HepG2 (cell line): Measurements from ENCODE around the gene POMP. TPM values are rescaled to one million over a fixed set of nuclear protein-coding genes. Genes with fewer than 3 reads are reported as not detected.

Source experiments
- ATAC-seq: fragments of 200-7000 bp; cut with Tn5 transposase; 3 replicates; pipeline ENCODE4 v1.9.1; 2020; ENCODE audit warnings: mild to moderate bottlenecking, moderate library complexity
- BruUV-seq: library from RNA; stranded (reverse); fragments of 400-500 nt; replicated peaks from 2 replicates; lab custom pipeline; 2021; lab: Mats Ljungman, UMichigan
- CTCF ChIA-PET: fragments of 300-600 bp; formaldehyde crosslinking; extraction: SDS; loops from one replicate; lab custom pipeline; 2021; ENCODE audit warnings: low total read pairs, inconsistent platforms, low intra/inter-chr PET ratio; lab: Yijun Ruan, JAX
- POLR2A ChIA-PET: fragments of 350-600 bp; sonication (Branson Sonifier 250); formaldehyde crosslinking; loops from one replicate; lab custom pipeline; 2020; ENCODE audit warnings: antibody characterized with exemption, inconsistent platforms; lab: Yijun Ruan, JAX
- DNase-seq: peaks from one replicate; pipeline ENCODE4 v3.0.0-alpha.2; 2015; ENCODE audit warnings: low spot score
- FAIRE-seq: peaks from 3 replicates; lab custom pipeline; 2011; peaks lifted over from hg19 to GRCh38; lab: Jason Lieb, UNC
- H2AFZ ChIP-seq: one replicate; pipeline ENCODE4 v1.6.1; 2011; ENCODE audit warnings: low read length, inconsistent platforms
- H3K27ac ChIP-seq: fragments of 300-600 bp; 3 replicates; pipeline ENCODE4 v1.8.0; 2011; ENCODE audit warnings: mixed run types, mild to moderate bottlenecking, mixed read lengths, low read length, inconsistent platforms; ENCODE audit not compliant: insufficient read depth; ENCODE audit errors: extremely low read length
- H3K27me3 ChIP-seq, 2 experiments: fragments of 200-600 bp in 1 of 2; 2 replicates in 1 of 2; 3 replicates in 1 of 2; pipeline versions ENCODE4 v1.6.0 to v1.8.0; 2011; ENCODE audit warnings: low read length in 2 of 2, mild to moderate bottlenecking in 2 of 2, moderate library complexity in 2 of 2, inconsistent platforms in 1 of 2; ENCODE audit not compliant: insufficient read depth in 2 of 2, control insufficient read depth in 1 of 2
- H3K36me3 ChIP-seq, 2 experiments: fragments of 200-600 bp in 1 of 2; replicated peaks in 1 of 2; 2 replicates in 1 of 2; 3 replicates in 1 of 2; pipeline versions ENCODE4 v1.5.1 to v1.8.0; 2011; ENCODE audit warnings: low read length in 2 of 2, inconsistent platforms in 1 of 2; ENCODE audit not compliant: insufficient read depth in 2 of 2, control insufficient read depth in 1 of 2
- H3K4me1 ChIP-seq: 2 replicates; pipeline ENCODE4 v1.5.1; 2012; ENCODE audit warnings: low read length, inconsistent platforms; ENCODE audit not compliant: insufficient read depth
- H3K4me2 ChIP-seq: 2 replicates; pipeline ENCODE4 v1.6.0; 2011; ENCODE audit warnings: low read depth, low read length, inconsistent platforms
- H3K4me3 ChIP-seq, 3 experiments: fragments of 200-600 bp in 1 of 3; sonication (generic), shearing (Covaris generic) in 1 of 3; replicated peaks in 1 of 3; 2 replicates each; pipeline ENCODE4 v1.5.1; 2011 to 2016; ENCODE audit warnings: low read length in 3 of 3, inconsistent platforms in 2 of 3, low read depth in 2 of 3, mild to moderate bottlenecking in 2 of 3, control low read depth in 1 of 3, mixed read lengths in 1 of 3; ENCODE audit not compliant: insufficient read depth in 1 of 3
- H3K79me2 ChIP-seq: one replicate; pipeline ENCODE4 v1.6.1; 2011; ENCODE audit warnings: low read length, inconsistent platforms; ENCODE audit not compliant: insufficient read depth
- H3K9ac ChIP-seq: 2 replicates; pipeline ENCODE4 v1.6.0; 2011; ENCODE audit warnings: mild to moderate bottlenecking, low read depth, low read length, inconsistent platforms; ENCODE audit not compliant: insufficient read depth
- H3K9me3 ChIP-seq: 2 replicates; pipeline ENCODE4 v1.5.1; 2012; ENCODE audit warnings: mild to moderate bottlenecking, low read length
- H4K20me1 ChIP-seq: 2 replicates; pipeline ENCODE4 v1.6.0; 2011; ENCODE audit warnings: inconsistent platforms, mild to moderate bottlenecking, low read length, moderate library complexity; ENCODE audit not compliant: insufficient read depth
- AGO1 ChIP-seq: fragments of 200-400 bp; formaldehyde crosslinking; IDR thresholded peaks from 2 replicates; pipeline ENCODE4 v1.6.1; 2017; ENCODE audit warnings: mild to moderate bottlenecking, low read depth, low read length, moderate library complexity; ENCODE audit not compliant: poor library complexity, severe bottlenecking
- ATF4 ChIP-seq, 2 experiments: fragments of 450-650 bp in 1 of 2; sonication (generic) in 1 of 2; formaldehyde crosslinking; IDR thresholded peaks; 2 replicates each; pipeline versions ENCODE4 v1.5.0 to v1.8.0; 2020 to 2022; ENCODE audit warnings: mild to moderate bottlenecking in 1 of 2, missing genetic modification reagents in 1 of 2
- CSRNP2 ChIP-seq: sonication (generic); formaldehyde crosslinking; conservative IDR thresholded peaks from 2 replicates; pipeline ENCODE4 v1.8.0; 2022; ENCODE audit warnings: low read depth, missing genetic modification reagents
- FOXM1 ChIP-seq: sonication (generic); formaldehyde crosslinking; IDR thresholded peaks from 2 replicates; pipeline ENCODE4 v1.5.0; 2020; ENCODE audit warnings: missing genetic modification reagents
- NR1H2 ChIP-seq: sonication (generic); formaldehyde crosslinking; IDR thresholded peaks from 2 replicates; pipeline ENCODE4 v1.8.1; 2022; ENCODE audit warnings: low read depth, missing genetic modification reagents, borderline replicate concordance
- SNAPC5 ChIP-seq: sonication (generic); formaldehyde crosslinking; IDR thresholded peaks from 2 replicates; pipeline ENCODE4 v1.8.1; 2023; ENCODE audit warnings: mild to moderate bottlenecking, missing genetic modification reagents, borderline replicate concordance
- TRAFD1 ChIP-seq: sonication (generic); formaldehyde crosslinking; IDR thresholded peaks from 2 replicates; pipeline ENCODE4 v1.5.1; 2020; ENCODE audit warnings: missing genetic modification reagents, mild to moderate bottlenecking, borderline replicate concordance
- U2AF2 ChIP-seq: fragments of 200-400 bp; formaldehyde crosslinking; IDR thresholded peaks from 2 replicates; pipeline ENCODE4 v1.6.1; 2017; ENCODE audit warnings: low read depth, mild to moderate bottlenecking, low read length
- XBP1 ChIP-seq: sonication (generic); formaldehyde crosslinking; IDR thresholded peaks from 2 replicates; pipeline ENCODE4 v1.5.0; 2020; ENCODE audit warnings: missing genetic modification reagents
- ZFAT ChIP-seq: sonication (generic); formaldehyde crosslinking; conservative IDR thresholded peaks from 2 replicates; pipeline ENCODE4 v1.8.1; 2023; ENCODE audit warnings: missing genetic modification reagents, inconsistent platforms
- ZNF136 ChIP-seq: sonication (generic); formaldehyde crosslinking; IDR thresholded peaks from 2 replicates; pipeline ENCODE4 v1.8.1; 2022; ENCODE audit warnings: low read depth, mild to moderate bottlenecking, moderate library complexity, missing genetic modification reagents
- ZNF138 ChIP-seq: sonication (generic); formaldehyde crosslinking; IDR thresholded peaks from 2 replicates; pipeline ENCODE4 v1.5.0; 2020; ENCODE audit warnings: mild to moderate bottlenecking, low read depth, missing genetic modification reagents
- ZNF337 ChIP-seq: sonication (generic); formaldehyde crosslinking; IDR thresholded peaks from 2 replicates; pipeline ENCODE4 v1.5.1; 2020; ENCODE audit warnings: missing genetic modification reagents, low read depth, mild to moderate bottlenecking, borderline replicate concordance
- ZNF468 ChIP-seq: sonication (generic); formaldehyde crosslinking; IDR thresholded peaks from 2 replicates; pipeline ENCODE4 v1.8.0; 2022; ENCODE audit warnings: mild to moderate bottlenecking, moderate library complexity, missing genetic modification reagents
- WGBS: methylation state at CpG from one replicate; pipeline ENCODE4 v1.1.6; 2017; ENCODE audit warnings: low lambda C conversion rate; 5-methylcytosine and 5-hydroxymethylcytosine counted together
- in situ Hi-C: cut with HindIII; loops from 2 replicates; pipeline ENCODE4 v1.10.0; 2017; ENCODE audit warnings: low pct_unique_long_range_greater_than_20kb; ENCODE audit not compliant: extremely low pct_ligation_motif_present
- intact Hi-C: fragments of 100-400 bp; cut with micrococcal nuclease; formaldehyde crosslinking; loops from one replicate; pipeline ENCODE4 v1.10.0; 2022; ENCODE audit not compliant: unreplicated experiment
- polyA plus RNA-seq, 8 experiments: library from polyadenylated mRNA; depleted of rRNA in 3 of 8; stranded (reverse) in 7 of 8; unstranded in 1 of 8; fragments of >200 nt; fragmentation: Illumina TruSeq in 4 of 8; extraction: Trizol in 4 of 8; gene quantifications; 2 replicates each; pipeline versions ENCODE4 v1.2.1 to v1.2.3, GENCODE V29; 2011 to 2016; ENCODE audit warnings: low read depth in 4 of 8, missing spikeins in 1 of 8, mixed read lengths in 1 of 8; ENCODE audit not compliant: insufficient read depth in 1 of 8
- total RNA-seq, 5 experiments: library from RNA; depleted of rRNA; stranded (reverse); fragments of >200 nt; fragmentation: Illumina TruSeq; extraction: Trizol; gene quantifications; 2 replicates each; pipeline ENCODE4 v1.2.3, GENCODE V29; 2016; ENCODE audit warnings: low read depth in 1 of 5

Gene POMP
- total and polyA plus RNA-seq, 2 of the 13 experiments (the other 11 are each of a cell fraction or from before 2014, with no cell fraction given), result 30.6 to 118 TPM

GRCh38 chr13:28636069-28636468, 22.9 kb upstream of the POMP start:
- CTCF ChIA-PET, result interaction anchor here (0.6 kb wide), 1 partner anchor 507 kb away, joined by 3 read pairs; no protein-coding TSS in a partner anchor
- no TSS peak for BruUV-seq
- Histone ChIP-seq H3K79me2 (no peaks in the 10 kb centered on the region), H3K4me3 (no peak overlapping the region), H3K36me3 (no peaks in the 10 kb centered on the region), H4K20me1 (no peaks in the 10 kb centered on the region), H3K4me1 (peaks cover 14% of the 10 kb centered on the region), H3K9me3 (no peaks in the 10 kb centered on the region), H2AFZ (no peak overlapping the region), H3K27me3 (no peaks in the 10 kb centered on the region), H3K27ac (no peak overlapping the region), H3K9ac (no peak overlapping the region), H3K4me2 (no peak overlapping the region)
- ATAC-seq (no peak), DNase-seq (no peak), FAIRE-seq (no peak)
- in situ Hi-C loops, result loop anchor here (5.0 to 25.0 kb wide), 2 partner anchors 314 to 574 kb away; no protein-coding TSS in a partner anchor
- TF ChIP-seq SNAPC5 (CRISPR knock-in tag) (no peak), FOXM1 (CRISPR knock-in tag) (no peak), U2AF2 (no peak), ZNF136 (CRISPR knock-in tag) (no peak), ATF4 (CRISPR knock-in tag; IDR thresholded peaks at IDR 0.05) (no peak), TRAFD1 (CRISPR knock-in tag) (no peak), AGO1 (no peak), CSRNP2 (CRISPR knock-in tag) (no peak), NR1H2 (CRISPR knock-in tag) (no peak), ZFAT (no peak), ZNF138 (CRISPR knock-in tag) (no peak), ZNF337 (CRISPR knock-in tag) (no peak), XBP1 (no peak), ZNF468 (no peak)
- 0% methylated on average over 1 of the region's 1 CpG for WGBS
- intact Hi-C loops, result loop anchor here (1.0 kb wide), 1 partner anchor 312 kb away; no protein-coding TSS in a partner anchor
- POLR2A ChIA-PET, result no interaction called here
